ENCODE measurements around the gene ARHGAP28.

Gene ARHGAP28

GRCh38 chr18:6960124-6960523, 230.6 kb downstream of the ARHGAP28 start:
- DNase-seq (ENCODE audit: low read depth, low spot score), result no peak

- no peak for DNase-seq (ENCODE audit: low read depth, low spot score)
Measured at GRCh38 chr18:6960656-6961055, 231.1 kb downstream of the ARHGAP28 start.

- DNase-seq (ENCODE audit: low read depth, low spot score), result no peak
Measured at GRCh38 chr18:6961331-6961730, 231.8 kb downstream of the ARHGAP28 start.

- DNase-seq (ENCODE audit: low read depth, low spot score), result no peak
Measured at GRCh38 chr18:6962571-6963451, 233.3 kb downstream of the ARHGAP28 start.

- DNase-seq (ENCODE audit: low read depth, low spot score), result no peak
Measured at GRCh38 chr18:6963452-6964097, 234.1 kb downstream of the ARHGAP28 start.

All from smooth muscle cell of the brain vasculature (primary cell).